RWPE2 (cell line): ENCODE data around the gene CAPN11.
A peak's percentile ranks its signal among the peaks of the same experiment; 100 is the strongest.

Experiments
- ATAC-seq: fragments of 200-7000 bp; cut with Tn5 transposase; 3 replicates; pipeline ENCODE4 v1.9.1; 2021; ENCODE audit warnings: low read depth
- DNase-seq: peaks from one replicate; pipeline ENCODE4 v3.0.0-alpha.2; 2020; ENCODE audit warnings: low spot score
- H3K27ac ChIP-seq: fragments of 450-650 bp; 2 replicates; pipeline ENCODE4 v1.5.1; 2017; ENCODE audit warnings: mild to moderate bottlenecking; ENCODE audit not compliant: poor library complexity, severe bottlenecking
- H3K27me3 ChIP-seq: fragments of 250-450 bp; sonication (Bioruptor Pico); 2 replicates; pipeline ENCODE4 v1.5.1; 2021; ENCODE audit warnings: mild to moderate bottlenecking, moderate library complexity; ENCODE audit not compliant: insufficient read depth, poor library complexity, severe bottlenecking
- H3K36me3 ChIP-seq: fragments of 250-450 bp; sonication (Bioruptor Pico); 2 replicates; pipeline ENCODE4 v1.5.1; 2020; ENCODE audit warnings: low read depth, mild to moderate bottlenecking, moderate library complexity
- H3K4me1 ChIP-seq: fragments of 250-450 bp; sonication (Bioruptor Pico); 2 replicates; pipeline ENCODE4 v1.5.1; 2021; ENCODE audit warnings: mild to moderate bottlenecking, moderate library complexity; ENCODE audit not compliant: insufficient read depth, poor library complexity, severe bottlenecking
- H3K4me3 ChIP-seq: fragments of 250-450 bp; sonication (Bioruptor Pico); 2 replicates; pipeline ENCODE4 v1.5.1; 2021; ENCODE audit warnings: mild to moderate bottlenecking, moderate library complexity; ENCODE audit not compliant: severe bottlenecking
- H3K9me3 ChIP-seq: fragments of 250-450 bp; sonication (Bioruptor Pico); 2 replicates; pipeline ENCODE4 v1.5.1; 2021; ENCODE audit warnings: mild to moderate bottlenecking, moderate library complexity; ENCODE audit not compliant: severe bottlenecking
- TF ChIP-seq, protein P1 (sequence below): fragments of 450-650 bp; IDR thresholded peaks from one replicate; pipeline ENCODE4 v1.5.1; 2017; ENCODE audit warnings: mild to moderate bottlenecking, moderate library complexity; ENCODE audit not compliant: poor library complexity, severe bottlenecking

CAPN11 gene

DNA sequence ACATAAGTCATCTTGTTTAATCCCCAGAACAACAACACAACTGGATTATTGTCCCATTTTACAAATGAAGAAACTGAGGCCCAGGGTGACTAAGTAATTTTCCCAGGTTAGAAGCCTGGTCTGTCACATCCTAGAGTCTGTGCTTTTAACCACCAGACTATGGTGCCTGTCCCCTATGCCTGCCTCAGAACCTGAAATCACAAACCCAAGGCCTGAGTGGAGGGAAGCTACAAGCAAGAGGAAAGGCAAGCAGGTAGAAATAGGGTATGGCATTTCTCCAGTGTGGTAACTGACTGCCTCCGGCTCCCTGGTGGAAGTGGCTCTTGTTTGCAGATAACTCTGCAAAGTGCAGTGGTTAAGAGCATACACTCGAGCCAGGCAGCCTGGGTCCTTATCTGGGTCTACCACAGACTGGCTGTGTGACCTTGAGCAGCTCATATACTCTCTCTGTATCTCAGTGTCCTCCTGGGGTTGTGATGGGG lies 28.7 kb upstream of the CAPN11 start:
- H3K27ac ChIP-seq: no peak overlapping the region
- no peak for ATAC-seq
- DNase-seq: no peak
- no peak overlapping the region for H3K4me3 ChIP-seq
- TF ChIP-seq, protein P1, sequence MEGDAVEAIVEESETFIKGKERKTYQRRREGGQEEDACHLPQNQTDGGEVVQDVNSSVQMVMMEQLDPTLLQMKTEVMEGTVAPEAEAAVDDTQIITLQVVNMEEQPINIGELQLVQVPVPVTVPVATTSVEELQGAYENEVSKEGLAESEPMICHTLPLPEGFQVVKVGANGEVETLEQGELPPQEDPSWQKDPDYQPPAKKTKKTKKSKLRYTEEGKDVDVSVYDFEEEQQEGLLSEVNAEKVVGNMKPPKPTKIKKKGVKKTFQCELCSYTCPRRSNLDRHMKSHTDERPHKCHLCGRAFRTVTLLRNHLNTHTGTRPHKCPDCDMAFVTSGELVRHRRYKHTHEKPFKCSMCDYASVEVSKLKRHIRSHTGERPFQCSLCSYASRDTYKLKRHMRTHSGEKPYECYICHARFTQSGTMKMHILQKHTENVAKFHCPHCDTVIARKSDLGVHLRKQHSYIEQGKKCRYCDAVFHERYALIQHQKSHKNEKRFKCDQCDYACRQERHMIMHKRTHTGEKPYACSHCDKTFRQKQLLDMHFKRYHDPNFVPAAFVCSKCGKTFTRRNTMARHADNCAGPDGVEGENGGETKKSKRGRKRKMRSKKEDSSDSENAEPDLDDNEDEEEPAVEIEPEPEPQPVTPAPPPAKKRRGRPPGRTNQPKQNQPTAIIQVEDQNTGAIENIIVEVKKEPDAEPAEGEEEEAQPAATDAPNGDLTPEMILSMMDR: no peak
- H3K4me1 ChIP-seq: peaks cover 14% of the 10 kb centered on the region
- H3K27me3 ChIP-seq: no peaks in the 10 kb centered on the region
- no peaks in the 10 kb centered on the region for H3K9me3 ChIP-seq
- H3K36me3 ChIP-seq: peaks cover 9% of the 10 kb centered on the region

DNA sequence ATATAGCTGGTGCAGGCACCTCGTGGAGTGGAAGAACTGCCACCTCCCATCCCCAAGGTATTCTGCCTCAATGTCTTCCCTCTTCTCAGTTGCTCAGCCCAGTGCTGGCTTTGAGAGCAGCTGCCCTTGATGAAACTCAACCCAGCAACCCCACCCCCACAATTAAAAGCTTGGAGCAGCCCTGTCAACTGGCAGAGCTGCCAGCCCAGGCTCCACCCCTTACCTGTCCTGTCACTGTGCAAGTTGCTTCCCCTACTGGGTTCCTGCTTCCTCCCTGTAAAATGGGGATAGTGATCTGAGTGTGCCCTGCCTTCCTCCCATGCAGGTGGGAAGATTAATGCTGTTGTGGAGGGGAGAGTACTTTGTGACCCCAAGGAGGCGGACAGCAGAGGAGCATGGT lies 26.7 kb upstream of the CAPN11 start:
- TF ChIP-seq, protein P1: no peak
- Histone ChIP-seq H3K9me3 (no peaks in the 10 kb centered on the region), H3K27me3 (no peaks in the 10 kb centered on the region), H3K4me3 (no peak overlapping the region), H3K36me3 (peaks cover 18% of the 10 kb centered on the region), H3K4me1 (peaks cover 7% of the 10 kb centered on the region), H3K27ac (peak overlapping the region; percentile 1)
- DNase-seq (no peak), ATAC-seq (no peak)

- ATAC-seq (no peak), DNase-seq (no peak)
- H3K4me1 ChIP-seq: peaks cover 7% of the 10 kb centered on the region
- no peaks in the 10 kb centered on the region for H3K9me3 ChIP-seq
- no peaks in the 10 kb centered on the region for H3K27me3 ChIP-seq
- H3K27ac ChIP-seq: peak overlapping the region; percentile 1
- no peak overlapping the region for H3K4me3 ChIP-seq
- TF ChIP-seq, protein P1: no peak
- peaks cover 22% of the 10 kb centered on the region for H3K36me3 ChIP-seq
These were observed 26.1 kb upstream of the CAPN11 start for GRCh38 chr6:44132476-44132875.

GRCh38 chr6:44133003-44133931 lies 25.4 kb upstream of the CAPN11 start:
- peaks cover 22% of the 10 kb centered on the region for H3K36me3 ChIP-seq
- H3K4me3 ChIP-seq: no peak overlapping the region
- H3K27ac ChIP-seq: peak overlapping the region; percentile 1
- H3K9me3 ChIP-seq: no peaks in the 10 kb centered on the region
- peaks cover 7% of the 10 kb centered on the region for H3K4me1 ChIP-seq
- TF ChIP-seq, protein P1: no peak
- DNase-seq (no peak), ATAC-seq (peak; percentile 88)
- H3K27me3 ChIP-seq: no peaks in the 10 kb centered on the region
